ENCODE results near the gene CISD1. TPM values are rescaled to one million over a fixed set of nuclear protein-coding genes. Genes with fewer than 3 reads are reported as not detected.

Gene CISD1
- total RNA-seq (1 to 10 TPM; 1.5 to 2.0 TPM), total RNA-seq (2.6 to 70.1 (median 11.7) reads per million in 172 experiments)
- 12.5 TPM for polyA plus RNA-seq (2013, experiment 1 of 2)
- polyA plus RNA-seq (2013, experiment 2 of 2): 12.5 TPM

DNA sequence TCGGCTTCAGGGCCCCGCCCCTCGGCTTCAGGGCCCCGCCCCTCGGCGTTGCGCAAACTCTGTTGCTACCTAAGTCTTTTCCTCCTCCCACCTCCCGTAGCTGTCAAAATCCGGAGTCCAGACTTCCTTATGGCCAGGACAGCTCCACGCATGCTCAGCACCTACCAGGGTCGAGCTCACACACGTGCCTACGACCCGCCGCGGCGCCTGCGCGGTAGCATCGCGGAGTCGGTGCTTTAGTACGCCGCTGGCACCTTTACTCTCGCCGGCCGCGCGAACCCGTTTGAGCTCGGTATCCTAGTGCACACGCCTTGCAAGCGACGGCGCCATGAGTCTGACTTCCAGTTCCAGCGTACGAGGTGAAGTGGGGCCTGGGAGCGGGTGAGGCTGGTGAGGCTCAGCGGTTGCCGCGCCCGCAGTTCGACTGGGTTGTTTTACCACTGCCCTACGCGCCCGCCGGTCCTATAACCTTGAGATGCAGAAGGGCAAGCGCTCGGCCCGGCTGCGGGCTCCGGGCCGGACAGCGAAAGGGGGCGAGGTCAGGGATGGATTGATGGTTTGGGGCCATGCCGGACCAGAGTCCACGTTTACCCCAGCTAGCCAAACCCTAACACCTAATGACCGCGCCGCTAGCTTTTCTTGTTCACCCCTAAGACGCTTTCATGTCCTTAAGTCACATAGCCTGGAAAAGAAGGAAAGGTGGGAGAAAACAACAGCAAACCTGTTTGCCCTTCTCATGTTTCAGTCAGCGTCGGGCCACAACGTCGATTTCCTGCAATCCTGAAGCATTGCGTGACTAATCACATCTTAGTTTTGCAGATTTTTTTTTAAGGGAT is at the start of gene CISD1:
TSS of gene CISD1 (plus strand) at position 217 of the 836 bp plus-strand sequence. CDS start at position 329, 112 bp downstream.
- peaks cover 23% of the 10 kb centered on the region for H3K36me3 Mint-ChIP-seq (ENCODE audit: low read depth)
- peaks cover 40% of the 10 kb centered on the region for H3K4me1 Mint-ChIP-seq (ENCODE audit: low read depth)
- ATAC-seq (ENCODE audit: poor library complexity) (peak; percentile 63), DNase-seq (peak; percentile 87 to 100 (median 92))
- H3K4me3 Mint-ChIP-seq: peak within 1 kb of the TSS; percentile 96
- H3K9me3 ChIP-seq (ENCODE audit: control insufficient read depth in 1 of 2, insufficient read depth in 1 of 2, low read length in 2 of 2): no peaks in the 10 kb centered on the region
- H3K9me3 Mint-ChIP-seq: no peaks in the 10 kb centered on the region
- TF ChIP-seq, protein P1, sequence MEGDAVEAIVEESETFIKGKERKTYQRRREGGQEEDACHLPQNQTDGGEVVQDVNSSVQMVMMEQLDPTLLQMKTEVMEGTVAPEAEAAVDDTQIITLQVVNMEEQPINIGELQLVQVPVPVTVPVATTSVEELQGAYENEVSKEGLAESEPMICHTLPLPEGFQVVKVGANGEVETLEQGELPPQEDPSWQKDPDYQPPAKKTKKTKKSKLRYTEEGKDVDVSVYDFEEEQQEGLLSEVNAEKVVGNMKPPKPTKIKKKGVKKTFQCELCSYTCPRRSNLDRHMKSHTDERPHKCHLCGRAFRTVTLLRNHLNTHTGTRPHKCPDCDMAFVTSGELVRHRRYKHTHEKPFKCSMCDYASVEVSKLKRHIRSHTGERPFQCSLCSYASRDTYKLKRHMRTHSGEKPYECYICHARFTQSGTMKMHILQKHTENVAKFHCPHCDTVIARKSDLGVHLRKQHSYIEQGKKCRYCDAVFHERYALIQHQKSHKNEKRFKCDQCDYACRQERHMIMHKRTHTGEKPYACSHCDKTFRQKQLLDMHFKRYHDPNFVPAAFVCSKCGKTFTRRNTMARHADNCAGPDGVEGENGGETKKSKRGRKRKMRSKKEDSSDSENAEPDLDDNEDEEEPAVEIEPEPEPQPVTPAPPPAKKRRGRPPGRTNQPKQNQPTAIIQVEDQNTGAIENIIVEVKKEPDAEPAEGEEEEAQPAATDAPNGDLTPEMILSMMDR (IDR thresholded peaks at IDR 0.05): no peak
- ChIA-PET POLR2A (interaction anchor here (0.9 to 4.5 kb wide), 10 partner anchors 9 to 1639 kb away, joined by 3 to 78 read pairs (median 4); partner anchors contain the start of genes TFAM and UBE2D1), CTCF (interaction anchor here (0.9 to 1.8 kb wide), 3 partner anchors 22 to 1637 kb away, joined by 4 to 7 read pairs (median 7); partner anchors contain the start of genes CCDC6 and TFAM)
- intact Hi-C loops (cut with DNase I, micrococcal nuclease): loop anchor here (1.0 to 10.0 kb wide), 4 partner anchors 22 to 1636 kb away; partner anchors contain the start of gene CCDC6 (in 1 of the 2)
- H3K4me3 ChIP-seq (ENCODE audit: low read length): peak within 1 kb of the TSS; percentile 81
- no peaks in the 10 kb centered on the region for H3K36me3 ChIP-seq (ENCODE audit: insufficient read depth, low read length)
- H3K4me1 ChIP-seq (ENCODE audit: insufficient read depth, low read length): peaks cover 22% of the 10 kb centered on the region
- no peaks in the 10 kb centered on the region for H3K27me3 Mint-ChIP-seq
- peak within 1 kb of the TSS; percentile 91 for H3K27ac Mint-ChIP-seq
- H3K27me3 ChIP-seq (ENCODE audit: control insufficient read depth in 1 of 2, insufficient read depth in 2 of 2, low read length in 2 of 2): no peaks in the 10 kb centered on the region
- H3K27ac ChIP-seq (ENCODE audit: low read depth in 1 of 2, low read length in 2 of 2): peak within 1 kb of the TSS; percentile 81 to 87

DNA sequence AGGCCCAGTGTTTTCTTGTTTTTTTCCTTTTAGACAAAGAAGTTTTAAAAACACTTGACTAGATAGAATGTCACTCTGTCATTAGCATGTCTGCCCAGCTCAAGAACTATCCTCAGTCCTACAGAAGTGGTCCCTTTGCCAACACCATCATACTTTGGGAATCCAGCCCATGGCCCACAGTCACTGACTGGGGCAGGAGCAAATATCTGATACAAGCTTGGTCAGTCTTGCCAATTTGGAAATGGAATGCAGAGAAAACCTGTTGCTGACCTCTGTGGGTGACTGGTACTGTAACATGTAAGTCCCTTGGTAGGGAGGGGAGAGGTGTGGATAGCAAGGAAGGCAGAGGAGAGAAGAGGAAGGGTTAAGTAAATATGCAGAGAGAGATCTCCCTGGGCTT is 49.1 kb upstream of the CISD1 start:
- Mint-ChIP-seq H3K4me3 (no peak overlapping the region), H3K27ac (no peak overlapping the region), H3K9me3 (no peaks in the 10 kb centered on the region), H3K4me1 (ENCODE audit: low read depth) (peaks cover 3% of the 10 kb centered on the region), H3K27me3 (no peaks in the 10 kb centered on the region), H3K36me3 (ENCODE audit: low read depth) (peaks cover 29% of the 10 kb centered on the region)
- ChIA-PET POLR2A (no interaction called here), CTCF (no interaction called here)
- no peaks in the 10 kb centered on the region for H3K9me3 ChIP-seq (ENCODE audit: control insufficient read depth in 1 of 2, insufficient read depth in 1 of 2, low read length in 2 of 2)
- intact Hi-C loops (cut with DNase I, micrococcal nuclease): no loop called here
- H3K36me3 ChIP-seq (ENCODE audit: insufficient read depth, low read length): no peaks in the 10 kb centered on the region
- H3K4me3 ChIP-seq (ENCODE audit: low read length): no peak overlapping the region
- no peaks in the 10 kb centered on the region for H3K4me1 ChIP-seq (ENCODE audit: insufficient read depth, low read length)
- ATAC-seq (ENCODE audit: poor library complexity): no peak
- TF ChIP-seq, protein P1 (IDR thresholded peaks at IDR 0.05): no peak
- DNase-seq: no peak
- H3K27ac ChIP-seq (ENCODE audit: low read depth in 1 of 2, low read length in 2 of 2): no peak overlapping the region
- H3K27me3 ChIP-seq (ENCODE audit: control insufficient read depth in 1 of 2, insufficient read depth in 2 of 2, low read length in 2 of 2): no peaks in the 10 kb centered on the region

DNA sequence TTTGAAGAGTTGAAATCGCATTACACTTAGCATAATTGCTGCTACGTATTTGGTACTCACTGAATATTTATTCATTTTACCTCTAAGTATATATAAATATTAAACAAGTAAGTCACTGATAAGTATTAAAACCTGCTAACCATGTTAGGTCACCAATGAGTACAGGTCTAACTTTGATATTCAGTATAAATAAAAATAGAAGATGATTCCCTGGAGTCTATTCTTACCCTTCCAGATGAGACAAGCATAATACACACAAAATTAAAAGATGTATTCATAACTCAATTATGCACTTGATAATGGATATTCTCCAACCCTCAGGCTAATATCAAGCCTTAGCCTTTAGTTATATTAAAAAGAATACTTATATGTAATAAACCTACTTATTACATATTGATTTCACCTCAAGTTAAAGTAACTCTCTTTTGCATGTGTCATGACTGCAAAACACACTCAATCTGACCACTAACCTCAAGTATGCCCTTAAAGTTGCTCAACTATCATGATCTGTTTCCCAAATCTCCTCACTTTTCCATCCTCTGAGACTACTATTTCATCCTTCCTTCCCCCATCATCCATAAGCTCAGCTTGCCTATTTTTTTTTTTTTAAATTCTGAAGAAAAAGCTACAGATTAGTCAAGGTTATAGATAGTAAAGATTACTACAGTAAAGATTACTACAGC is 48.1 kb upstream of the CISD1 start:
- H3K27me3 ChIP-seq (ENCODE audit: control insufficient read depth in 1 of 2, insufficient read depth in 2 of 2, low read length in 2 of 2): no peaks in the 10 kb centered on the region
- Mint-ChIP-seq H3K4me3 (no peak overlapping the region), H3K27ac (no peak overlapping the region), H3K4me1 (ENCODE audit: low read depth) (no peaks in the 10 kb centered on the region), H3K36me3 (ENCODE audit: low read depth) (peaks cover 33% of the 10 kb centered on the region), H3K9me3 (no peaks in the 10 kb centered on the region), H3K27me3 (no peaks in the 10 kb centered on the region)
- H3K9me3 ChIP-seq (ENCODE audit: control insufficient read depth in 1 of 2, insufficient read depth in 1 of 2, low read length in 2 of 2): no peaks in the 10 kb centered on the region
- CTCF ChIA-PET: no interaction called here
- intact Hi-C loops (cut with DNase I, micrococcal nuclease): no loop called here
- TF ChIP-seq, protein P1 (IDR thresholded peaks at IDR 0.05): no peak
- DNase-seq (no peak), ATAC-seq (ENCODE audit: poor library complexity) (no peak)
- H3K4me3 ChIP-seq (ENCODE audit: low read length): no peak overlapping the region
- H3K27ac ChIP-seq (ENCODE audit: low read depth in 1 of 2, low read length in 2 of 2): no peak overlapping the region
- no peaks in the 10 kb centered on the region for H3K4me1 ChIP-seq (ENCODE audit: insufficient read depth, low read length)
- H3K36me3 ChIP-seq (ENCODE audit: insufficient read depth, low read length): peaks cover under 1% of the 10 kb centered on the region
- POLR2A ChIA-PET: no interaction called here
